DOHH2 (cell line): ENCODE measurements around the gene LDLRAD1.

Source experiments
- EZH2phosphoT487 ChIP-seq: fragments of 200-600 bp; sonication (generic); IDR thresholded peaks from 2 replicates; pipeline ENCODE4 v1.6.1; 2017; ENCODE audit warnings: borderline replicate concordance, mild to moderate bottlenecking, antibody characterized with exemption, low read length, moderate library complexity, mixed read lengths
- TF ChIP-seq, protein P1 (sequence below): fragments of 200-600 bp; sonication (generic); IDR thresholded peaks from one replicate; pipeline ENCODE4 v1.5.1; 2014; ENCODE audit warnings: antibody characterized with exemption, mild to moderate bottlenecking, low read depth, low read length; ENCODE audit not compliant: poor library complexity, severe bottlenecking

DNA sequence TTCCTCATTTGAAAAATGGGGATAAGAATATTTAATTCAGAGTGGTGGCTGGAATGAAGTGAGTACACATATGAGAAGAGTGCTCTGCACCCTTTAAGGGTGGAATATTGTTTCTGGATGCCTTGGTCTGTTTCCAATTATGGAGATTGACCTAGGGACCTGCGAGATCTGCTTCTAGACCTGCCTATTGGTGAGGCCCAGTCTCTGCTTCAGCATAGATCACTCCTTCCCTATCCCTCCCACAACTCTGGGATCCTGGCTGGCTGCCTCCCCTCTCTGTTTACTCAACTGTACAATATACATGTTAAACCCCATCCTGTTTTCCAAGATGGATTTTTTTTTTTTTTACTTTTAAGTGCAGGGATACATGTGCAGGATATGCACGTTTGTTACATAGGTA is 6.4 kb upstream of the LDLRAD1 start:
- no peak for TF ChIP-seq EZH2phosphoT487
- TF ChIP-seq, protein P1, sequence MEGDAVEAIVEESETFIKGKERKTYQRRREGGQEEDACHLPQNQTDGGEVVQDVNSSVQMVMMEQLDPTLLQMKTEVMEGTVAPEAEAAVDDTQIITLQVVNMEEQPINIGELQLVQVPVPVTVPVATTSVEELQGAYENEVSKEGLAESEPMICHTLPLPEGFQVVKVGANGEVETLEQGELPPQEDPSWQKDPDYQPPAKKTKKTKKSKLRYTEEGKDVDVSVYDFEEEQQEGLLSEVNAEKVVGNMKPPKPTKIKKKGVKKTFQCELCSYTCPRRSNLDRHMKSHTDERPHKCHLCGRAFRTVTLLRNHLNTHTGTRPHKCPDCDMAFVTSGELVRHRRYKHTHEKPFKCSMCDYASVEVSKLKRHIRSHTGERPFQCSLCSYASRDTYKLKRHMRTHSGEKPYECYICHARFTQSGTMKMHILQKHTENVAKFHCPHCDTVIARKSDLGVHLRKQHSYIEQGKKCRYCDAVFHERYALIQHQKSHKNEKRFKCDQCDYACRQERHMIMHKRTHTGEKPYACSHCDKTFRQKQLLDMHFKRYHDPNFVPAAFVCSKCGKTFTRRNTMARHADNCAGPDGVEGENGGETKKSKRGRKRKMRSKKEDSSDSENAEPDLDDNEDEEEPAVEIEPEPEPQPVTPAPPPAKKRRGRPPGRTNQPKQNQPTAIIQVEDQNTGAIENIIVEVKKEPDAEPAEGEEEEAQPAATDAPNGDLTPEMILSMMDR = no peak
